DMS153 treated with DMSO at 0.1 percent for 48 hours (cell line): ENCODE measurements around the gene EXOSC7.
"Not testable (repeated sequence)": the region's sequence is repeated elsewhere in the genome, so short reads cannot be mapped to it uniquely, and the experiment has no call there.

Experiments
- DNase-seq: peaks from one replicate; lab custom pipeline; 2025; ENCODE audit not compliant: unreplicated experiment; lab: John Stamatoyannopoulos, UW

Gene EXOSC7

DNA sequence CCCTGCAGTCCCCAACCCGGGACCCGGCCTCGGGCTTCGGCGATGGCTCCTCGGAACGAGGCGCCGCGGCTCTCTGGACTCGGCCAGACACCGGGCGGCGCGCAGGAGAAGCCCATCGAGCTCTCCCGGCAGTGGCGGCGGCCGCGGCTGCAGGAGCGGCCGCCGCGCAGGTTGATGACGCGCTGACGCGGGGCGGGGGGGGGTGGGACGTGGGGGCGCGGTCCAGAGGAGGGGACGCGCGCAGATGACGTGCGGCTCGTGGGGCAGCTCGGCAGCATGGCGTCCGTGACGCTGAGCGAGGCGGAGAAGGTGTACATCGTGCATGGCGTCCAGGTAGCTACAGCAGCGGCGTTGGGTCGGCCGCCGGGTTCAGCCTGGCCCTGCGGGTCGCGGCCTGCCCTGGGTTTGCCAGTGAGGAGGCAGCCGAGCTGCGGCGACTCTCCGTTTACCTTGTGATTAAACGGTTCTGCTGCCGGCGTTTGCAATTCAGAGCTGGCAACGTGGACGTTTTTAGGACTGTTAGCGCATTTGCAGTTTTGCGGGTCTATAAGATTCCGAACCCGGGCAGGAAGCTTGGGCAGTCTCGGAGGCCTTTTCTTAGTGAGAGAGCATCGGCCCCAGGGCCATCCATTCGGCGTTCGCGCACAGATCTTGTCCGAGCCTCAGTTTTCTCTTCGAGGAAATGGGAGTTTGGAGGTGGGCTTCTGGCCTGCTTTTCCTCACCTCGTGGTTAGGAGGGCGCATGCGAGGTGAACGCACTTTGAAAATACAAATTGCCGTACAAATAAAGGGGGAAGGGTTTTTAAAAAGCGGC lies at the start of gene EXOSC7, which contains the start of gene ZDHHC3:
TSS of gene EXOSC7 (plus strand) at position 243 of the 814 bp plus-strand sequence. CDS start at position 277, 34 bp downstream.
TSS of gene ZDHHC3 (minus strand) at position 173 of the 814 bp plus-strand sequence. CDS start 16,738 bp downstream, outside the sequence.
- DNase-seq, result peak; percentile 4

DNA sequence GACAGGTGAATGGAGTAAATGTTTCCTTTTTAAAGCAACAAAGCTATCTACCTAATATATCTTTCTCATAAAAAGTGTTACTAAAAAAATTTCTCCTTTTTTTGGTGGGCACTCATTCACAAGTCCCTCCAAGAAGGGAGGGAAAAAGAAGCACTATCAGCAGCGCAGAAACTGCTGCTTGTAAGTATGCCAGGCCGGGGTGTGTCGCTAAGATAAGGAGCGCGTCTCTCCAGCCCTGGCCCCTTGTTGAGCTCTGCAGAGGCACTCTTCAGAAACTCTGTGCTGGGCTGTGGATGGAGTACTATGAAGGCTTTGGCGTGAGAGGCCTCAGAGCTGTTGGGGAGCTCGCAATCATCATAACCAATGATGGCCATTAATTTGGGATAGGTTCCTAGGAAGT lies 49.1 kb upstream of the EXOSC7 start:
- no peak for DNase-seq

DNA sequence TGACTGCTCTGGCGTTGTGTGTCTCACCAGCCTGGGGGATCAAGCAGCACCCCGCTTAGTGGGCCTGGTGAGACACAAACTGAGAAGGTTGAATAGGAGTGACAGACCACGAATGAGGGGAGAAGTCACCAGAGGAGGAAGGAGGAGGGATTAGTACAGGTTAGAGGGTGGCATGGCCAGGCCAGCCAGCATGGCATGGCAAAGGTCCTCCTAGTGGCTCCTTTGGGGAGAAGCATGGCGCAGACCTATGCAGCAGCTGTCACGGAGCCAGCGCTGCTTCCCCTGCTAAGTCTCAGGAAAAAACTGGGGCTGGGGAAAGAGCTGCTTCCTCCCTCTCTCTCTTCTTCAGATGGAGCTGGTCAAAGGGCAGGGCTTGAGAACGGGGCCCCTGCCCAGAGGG lies 48.7 kb upstream of the EXOSC7 start:
- no peak for DNase-seq

DNA sequence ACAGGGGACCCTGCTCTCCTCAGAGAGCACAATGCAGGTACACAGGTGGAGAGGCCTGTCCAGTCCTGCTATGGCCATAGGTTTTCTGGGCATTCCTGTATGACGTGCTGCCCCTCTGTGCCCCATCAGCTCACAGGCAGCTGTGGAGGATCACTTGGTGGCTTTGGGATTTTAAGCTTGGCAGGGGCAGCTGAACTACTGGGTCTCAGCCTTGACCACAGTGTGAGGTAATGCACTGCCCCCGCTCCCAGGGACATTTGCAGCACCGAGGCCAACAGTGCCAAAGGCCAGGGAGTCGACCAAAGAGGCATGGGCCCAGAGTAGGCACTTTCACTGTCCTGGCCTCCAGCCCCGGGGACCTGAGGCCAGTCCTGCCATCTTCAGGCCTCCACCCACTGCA lies 46.3 kb upstream of the EXOSC7 start:
- DNase-seq, result no peak

DNA sequence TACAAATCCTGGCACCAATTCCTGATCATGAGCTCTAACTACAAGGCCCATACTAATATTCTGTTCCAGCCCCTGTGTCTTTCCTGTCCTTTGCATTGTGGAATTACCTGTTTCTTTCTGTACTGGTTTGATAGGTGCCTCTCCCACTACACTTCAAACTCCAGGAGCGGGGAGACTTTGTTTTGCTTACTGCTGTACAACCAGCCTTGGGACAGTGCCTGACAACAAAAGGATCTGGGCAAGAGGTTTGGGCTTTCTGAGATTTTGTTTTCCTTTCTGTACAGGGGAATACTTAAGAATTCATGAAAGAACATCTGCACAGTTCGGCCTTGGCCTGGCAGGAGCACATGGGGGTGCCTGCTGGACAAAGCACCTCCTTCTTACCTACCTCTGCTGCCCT lies 45.1 kb upstream of the EXOSC7 start:
- no peak for DNase-seq

DNA sequence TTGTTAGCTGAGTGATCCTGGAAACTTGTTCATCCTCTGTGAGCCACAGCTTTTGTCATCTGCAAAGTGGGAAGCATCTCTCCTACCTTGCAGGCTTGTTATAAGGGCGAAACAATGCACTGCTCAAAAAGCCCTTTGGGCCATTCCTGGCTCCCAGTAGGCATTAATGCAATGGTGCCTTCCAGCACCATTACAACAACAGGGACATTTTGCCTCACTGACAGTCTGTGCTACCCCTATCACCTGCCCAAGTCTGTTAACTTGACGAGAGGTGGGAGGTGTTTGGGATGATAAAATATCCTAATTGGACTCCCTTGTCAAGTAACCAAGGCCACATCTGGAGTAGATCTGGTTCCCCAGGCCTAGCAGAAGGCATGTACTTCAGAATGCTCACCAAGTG lies 44.3 kb upstream of the EXOSC7 start:
- DNase-seq, result no peak

DNA sequence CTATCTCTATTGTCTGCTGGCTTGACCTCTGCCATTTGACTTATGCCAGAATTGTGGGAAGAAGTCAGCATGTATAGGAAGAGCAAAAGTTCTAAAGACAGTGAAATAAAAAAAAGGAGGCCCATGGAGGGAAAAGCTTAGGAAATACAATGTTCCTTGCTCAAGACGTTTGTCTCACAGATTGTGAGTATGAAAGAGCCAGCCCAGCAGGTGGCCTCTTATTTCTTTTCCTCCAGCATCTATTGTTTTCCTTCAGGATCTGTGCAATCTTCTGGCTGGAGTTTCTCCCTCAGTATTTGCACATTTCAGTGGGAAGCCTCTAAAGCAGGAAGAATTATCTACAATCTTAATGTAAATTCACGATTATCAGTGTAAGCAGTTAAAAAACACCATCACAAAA lies 43.8 kb upstream of the EXOSC7 start:
- DNase-seq, result no peak

DNA sequence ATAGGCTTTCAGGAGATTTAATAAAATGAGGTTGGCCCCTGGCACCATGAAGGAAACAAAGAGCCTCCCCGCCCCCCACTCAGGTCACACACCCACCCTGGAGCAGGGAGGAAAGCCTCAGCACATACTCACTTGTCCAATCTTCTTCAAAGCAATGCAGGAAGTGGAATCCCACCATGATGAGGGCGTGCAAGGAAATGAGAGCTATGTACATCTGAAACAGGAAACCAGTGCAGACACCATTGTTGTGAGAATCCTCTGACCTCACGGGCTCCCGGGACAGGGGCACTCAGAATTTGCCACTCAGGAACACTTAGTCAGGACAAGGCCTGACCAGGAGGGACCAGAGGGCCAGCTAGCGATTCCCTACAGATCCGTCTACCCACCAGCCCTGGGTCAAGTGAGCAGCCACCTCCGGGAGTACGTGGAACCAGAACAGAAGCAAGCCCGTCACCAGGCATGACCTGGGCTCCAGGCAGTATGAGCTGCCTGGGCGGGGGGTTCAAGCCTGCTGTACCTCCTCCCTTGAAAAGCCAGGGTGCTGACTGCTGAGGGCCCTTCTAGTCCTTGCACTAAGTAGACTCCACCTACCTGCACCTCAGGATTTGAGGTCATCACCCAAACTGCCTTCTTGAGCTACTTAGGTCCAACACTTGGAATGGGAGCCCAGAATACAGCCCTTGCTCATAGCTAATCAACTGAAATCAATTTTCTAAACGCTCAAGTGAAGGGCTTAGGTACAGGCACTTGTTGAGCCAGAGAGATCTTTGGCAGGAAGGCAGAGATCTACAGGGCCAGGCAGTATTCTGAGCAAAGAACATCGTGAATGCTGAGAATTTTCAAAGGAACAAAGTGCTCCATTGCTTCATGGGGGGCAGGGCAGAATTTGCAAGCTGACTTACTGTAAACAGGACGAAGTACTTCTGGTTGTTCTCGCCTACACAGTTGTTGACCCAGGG lies 42.8 kb upstream of the EXOSC7 start:
- DNase-seq, result no peak

DNA sequence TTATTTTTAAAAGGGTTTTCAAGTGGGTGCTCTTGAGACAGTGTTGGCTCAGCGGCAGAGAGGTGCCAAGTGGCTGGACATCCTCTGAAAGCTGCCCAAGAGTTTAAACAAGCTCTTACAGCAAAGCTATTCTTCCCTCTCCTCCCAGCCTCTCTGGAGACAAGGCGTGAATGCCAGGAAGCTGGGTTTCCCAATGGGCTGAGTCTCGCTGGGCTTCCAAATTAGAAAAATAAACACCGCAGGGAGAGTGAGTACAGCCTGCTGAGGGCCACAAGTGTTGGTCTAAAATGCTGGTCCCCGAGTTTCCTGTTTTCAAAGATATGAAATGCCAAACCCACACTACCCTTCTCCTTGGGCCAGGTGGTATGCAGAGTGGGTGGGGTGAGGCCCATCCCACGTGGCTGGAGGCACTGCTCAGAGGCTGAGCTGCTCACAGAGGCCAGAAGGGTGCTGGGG lies 36.4 kb upstream of the EXOSC7 start:
- no peak for DNase-seq

DNA sequence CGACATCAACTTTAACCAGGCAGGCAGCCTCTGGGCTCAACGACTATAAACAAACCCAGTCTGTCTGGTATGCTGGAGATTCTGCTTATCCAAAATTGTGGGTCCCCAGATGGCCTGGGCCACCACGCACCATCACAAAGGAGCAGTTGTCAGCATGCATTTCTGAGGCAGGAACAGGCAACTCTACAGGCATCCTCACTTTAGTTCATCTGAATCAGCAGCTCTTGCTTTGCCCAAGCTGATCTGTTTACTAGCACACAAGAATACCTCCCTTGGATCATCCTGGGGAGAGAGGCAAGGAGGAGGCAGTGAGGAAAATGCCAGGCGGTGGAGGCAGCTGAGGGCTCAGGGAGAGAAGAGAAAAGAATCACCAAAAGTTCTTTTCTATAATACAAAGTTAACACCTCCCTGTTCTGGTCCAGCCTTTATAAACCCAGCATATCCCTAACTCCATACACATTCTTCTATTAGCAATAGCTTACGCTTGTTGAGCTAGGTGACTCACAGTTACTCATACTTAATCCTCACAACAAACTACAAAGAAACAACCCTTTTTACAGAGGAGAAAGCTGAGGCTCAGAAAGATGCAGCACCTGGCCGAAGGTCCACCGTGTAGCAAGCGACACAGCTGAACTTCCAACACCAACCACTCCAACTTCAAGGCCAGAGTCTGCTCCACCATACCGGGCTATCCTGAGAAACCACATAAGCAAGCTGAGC lies 33.7 kb upstream of the EXOSC7 start:
- no peak for DNase-seq

DNA sequence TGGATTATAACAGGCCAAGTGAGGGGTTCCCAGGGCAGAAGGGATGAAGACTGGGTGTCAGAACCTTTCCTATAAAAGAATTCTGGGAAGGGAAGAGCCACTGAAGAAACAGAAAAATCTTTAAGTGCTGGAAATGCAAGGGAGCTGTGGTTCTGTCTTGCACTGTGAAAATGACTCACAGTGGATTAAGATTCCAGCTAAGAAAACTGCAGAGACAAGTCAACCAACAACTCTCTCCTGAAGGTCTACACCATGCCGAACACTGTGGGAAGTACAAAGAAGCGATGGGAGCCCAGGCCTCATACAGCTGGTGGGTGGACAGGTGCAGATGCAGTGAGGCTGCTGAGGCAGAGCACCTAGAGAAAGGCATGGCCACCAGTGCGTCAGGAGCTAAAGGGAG lies 27.8 kb upstream of the EXOSC7 start:
- no peak for DNase-seq

DNA sequence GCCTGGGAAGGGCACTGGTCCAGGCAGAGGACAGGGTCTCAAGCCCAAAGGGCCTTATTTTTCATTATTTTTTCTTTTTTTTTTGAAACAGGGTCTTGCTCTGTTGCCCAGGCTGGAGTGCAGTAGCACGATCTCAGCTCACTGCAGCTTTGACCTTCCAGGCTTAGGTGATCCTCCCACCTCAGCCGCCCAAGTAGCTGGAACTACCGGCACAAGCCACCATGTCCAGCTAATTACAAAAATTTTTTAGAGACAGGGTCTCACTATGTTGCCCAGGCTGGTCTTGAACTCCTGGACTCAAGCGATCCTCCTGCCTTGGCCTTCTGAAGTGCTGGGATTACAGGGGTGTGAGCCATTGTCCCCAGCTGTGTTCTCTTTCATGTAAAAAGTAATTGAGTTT lies 26.3 kb upstream of the EXOSC7 start:
- DNase-seq, result not testable (repeated sequence)

DNA sequence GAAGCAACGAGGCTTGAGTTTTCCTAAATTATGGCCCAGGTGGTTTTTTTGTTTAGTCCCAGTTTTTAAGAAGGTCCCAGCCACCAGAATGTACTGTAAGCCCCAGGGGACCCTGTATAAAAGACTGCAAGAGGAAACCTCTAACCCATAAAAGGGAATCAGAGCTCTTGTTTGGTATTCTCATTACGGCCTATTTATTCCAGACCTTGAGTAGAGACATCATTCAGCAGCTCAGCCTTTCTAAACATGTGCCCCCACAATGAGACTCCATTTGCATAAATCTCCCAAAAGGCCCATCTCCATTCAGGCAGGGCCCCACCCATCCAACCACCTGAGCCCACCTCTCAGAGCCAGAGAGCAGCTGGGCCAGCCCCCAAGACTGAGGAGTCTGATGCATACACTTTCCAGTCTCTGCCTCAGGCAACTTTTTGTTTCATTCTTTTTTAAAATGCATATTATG lies 25.7 kb upstream of the EXOSC7 start:
- DNase-seq, result no peak

DNA sequence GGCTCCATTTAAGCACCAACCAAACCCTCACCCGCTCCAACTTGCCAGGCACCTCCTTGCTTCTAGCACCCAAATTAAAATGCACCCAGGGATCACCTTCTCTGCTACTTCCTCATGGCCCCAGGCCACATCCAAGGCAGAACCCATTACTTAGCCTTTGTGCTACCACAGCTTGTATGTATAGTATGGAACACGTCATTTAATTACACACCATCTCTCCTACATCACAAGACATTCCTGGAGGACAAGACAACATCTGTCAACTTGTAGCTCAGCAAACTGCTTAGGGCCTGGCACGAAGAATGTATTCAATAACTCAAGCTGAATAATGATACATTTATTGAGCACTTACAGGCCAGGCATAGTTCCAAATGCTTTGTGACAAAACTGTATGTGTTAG lies 23.4 kb upstream of the EXOSC7 start:
- DNase-seq, result no peak

DNA sequence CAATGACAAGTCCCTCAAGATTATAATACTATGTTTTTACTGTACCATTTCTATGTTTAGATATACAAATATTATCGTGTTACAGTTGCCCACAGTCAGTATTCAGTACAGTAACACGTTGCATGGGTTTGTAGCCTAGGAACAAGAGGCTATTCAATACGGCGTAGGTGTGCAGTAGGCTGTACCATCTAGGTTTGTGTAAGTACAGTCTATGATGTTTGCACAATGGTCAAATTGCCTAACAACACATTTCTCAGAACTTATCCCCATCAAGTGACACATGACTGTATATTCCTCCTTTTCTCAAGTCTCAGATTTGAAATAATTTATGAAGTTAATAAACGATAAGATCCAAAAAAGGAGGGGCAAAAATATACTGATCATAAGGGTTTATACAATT lies 21.7 kb upstream of the EXOSC7 start:
- DNase-seq, result no peak

DNA sequence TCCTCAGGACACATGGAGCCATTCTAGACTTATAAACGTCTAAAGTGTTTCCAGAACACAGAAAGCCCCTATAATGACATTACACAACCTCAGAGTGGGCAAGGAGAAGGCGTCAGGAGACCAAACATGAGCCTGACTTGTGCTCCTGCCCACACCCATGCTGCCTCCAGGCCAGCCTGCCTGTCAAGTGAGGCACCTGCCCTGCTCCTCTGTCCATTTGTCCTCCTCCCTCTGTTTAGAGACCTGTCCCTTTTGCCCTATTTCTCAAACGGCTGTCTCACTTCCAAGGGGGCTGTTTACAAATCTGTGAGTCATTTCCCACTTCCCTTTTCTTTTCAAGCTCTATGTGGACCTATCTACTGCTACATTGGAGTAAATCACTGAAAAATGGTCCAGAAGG lies 21.1 kb upstream of the EXOSC7 start:
- DNase-seq, result no peak

DNA sequence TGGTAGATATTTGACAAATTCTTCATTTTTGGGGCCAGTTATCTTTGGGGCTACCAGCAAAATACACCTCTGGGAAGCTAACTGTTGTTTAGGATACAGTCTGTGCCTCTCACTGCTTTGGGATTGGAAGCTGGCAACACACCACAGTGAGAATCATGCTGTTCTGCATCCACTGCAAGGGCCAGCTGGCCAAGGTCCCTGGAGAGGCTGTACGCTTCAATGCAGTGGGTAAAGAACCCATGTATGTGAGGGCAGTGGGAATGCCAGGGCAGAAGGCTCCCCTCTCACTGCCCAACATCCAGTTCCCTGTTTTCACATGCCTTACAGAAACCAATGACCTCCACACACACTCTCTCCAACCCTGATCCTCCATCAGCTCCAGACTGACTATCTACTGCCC lies 20.1 kb upstream of the EXOSC7 start:
- DNase-seq, result no peak

DNA sequence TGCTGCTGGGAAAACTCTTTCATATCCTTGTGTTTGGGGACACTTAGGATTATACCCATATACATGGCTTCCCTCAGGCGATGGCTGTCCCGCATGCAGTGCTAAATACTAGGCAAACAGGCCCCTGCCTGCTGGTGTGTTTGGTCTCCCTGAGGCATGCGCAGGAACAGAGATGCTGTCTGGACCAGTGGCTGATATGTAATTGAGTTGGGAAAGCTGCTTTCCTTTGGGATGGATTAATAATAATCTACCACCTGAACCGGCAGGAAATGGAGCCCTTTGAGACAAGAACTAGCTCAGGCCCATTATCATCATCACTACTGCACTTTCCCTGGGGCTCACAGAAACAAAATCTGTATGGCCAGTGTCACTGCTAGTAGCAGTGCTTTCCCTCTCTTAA lies 18.1 kb upstream of the EXOSC7 start:
- no peak for DNase-seq

DNA sequence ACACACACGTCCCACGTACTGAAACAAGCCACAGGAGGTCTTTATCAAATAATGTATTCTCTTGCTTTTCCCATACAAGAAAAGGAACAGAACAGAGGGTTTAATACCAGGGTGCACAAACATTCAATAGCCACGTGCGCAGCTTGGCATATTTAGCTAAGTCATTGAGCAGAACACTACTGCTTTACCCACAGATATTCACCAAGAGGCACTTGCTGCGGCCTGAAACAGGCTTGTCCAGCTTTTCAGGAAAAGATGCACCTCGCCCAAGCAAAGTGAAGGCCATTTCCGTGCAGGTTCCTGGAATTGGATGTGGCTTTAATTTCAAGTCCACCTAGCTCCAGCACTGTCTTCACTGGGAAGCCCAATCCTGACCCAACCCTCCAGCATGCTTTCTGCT lies 17.7 kb upstream of the EXOSC7 start:
- no peak for DNase-seq

DNA sequence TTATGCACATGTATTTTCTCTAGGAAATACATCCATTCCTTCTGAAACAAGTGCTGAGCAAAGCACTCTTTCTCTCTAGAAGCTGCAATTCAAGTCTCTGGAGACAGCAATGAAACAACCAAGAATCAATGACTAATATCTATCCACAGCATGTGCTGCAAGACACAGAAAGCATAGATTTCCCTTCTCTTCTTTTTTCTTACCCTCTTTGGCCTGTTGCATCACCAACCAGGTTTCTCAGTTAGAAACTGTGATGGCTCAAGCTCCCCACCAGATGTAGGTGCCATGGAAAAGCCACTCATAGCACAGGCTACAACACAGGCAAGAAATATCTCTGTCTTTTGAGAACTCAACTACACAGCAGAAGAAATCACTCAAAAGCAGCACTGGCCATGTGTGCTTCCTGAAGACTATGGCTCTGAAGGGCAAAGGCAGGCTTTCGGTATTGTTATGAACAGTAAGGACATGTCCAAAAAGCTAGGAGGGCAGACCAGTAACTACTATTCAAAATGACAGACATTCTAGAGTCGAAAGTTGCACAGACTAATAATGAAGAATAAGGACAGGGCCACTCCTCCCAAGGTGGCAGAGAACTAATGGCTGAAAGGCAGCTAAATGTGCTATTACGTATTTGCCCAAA lies 15.5 kb upstream of the EXOSC7 start:
- DNase-seq, result no peak

DNA sequence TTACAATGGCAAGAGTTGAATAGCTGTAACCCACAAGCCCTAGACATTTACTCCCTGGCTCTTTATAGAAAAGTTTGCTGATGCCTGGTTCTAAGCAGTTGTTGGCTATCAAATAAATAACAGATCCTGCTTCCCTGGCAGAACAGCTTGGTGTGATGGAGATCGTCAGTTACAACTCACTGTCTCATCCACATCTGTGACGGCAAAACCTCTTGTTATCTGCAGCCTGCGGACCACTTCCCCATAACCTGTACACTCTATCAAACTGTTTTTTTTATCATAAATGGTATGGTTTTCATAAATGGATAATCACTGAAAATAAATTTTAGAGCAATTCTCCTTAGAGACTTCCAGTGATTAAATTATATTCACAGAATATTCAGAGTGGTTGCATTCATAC lies 14.2 kb upstream of the EXOSC7 start:
- DNase-seq, result no peak
